ENCODE data around the gene HSPB2. TPM values are rescaled to one million over a fixed set of nuclear protein-coding genes. Genes with fewer than 3 reads are reported as not detected.

The HSPB2 gene
- total and polyA plus RNA-seq, 2 of the 8 experiments (the other 6 are each of a cell fraction or from before 2014, with no cell fraction given) = 0.32 to 0.86 TPM

GRCh38 chr11:111917312-111917711 lies 4.8 kb downstream of the HSPB2 start:
- Histone ChIP-seq H3K4me2 (ENCODE audit: insufficient read depth in 1 of 2, low read depth in 2 of 2, low read length in 2 of 2) (no peak overlapping the region), H2BK20ac (ENCODE audit: low read length) (0 out of 2 replicates have a peak overlapping the region, but pooled peaks have one; percentile 15), H3K27me3 (replicated peaks in 1 of 4; ENCODE audit: control insufficient read depth in 3 of 4, extremely low read depth in 1 of 4, insufficient read depth in 3 of 4, low read length in 3 of 4) (no peaks in the 10 kb centered on the region), H3K27ac (ENCODE audit: low read depth, low read length) (no peak overlapping the region), H3K4ac (replicated peaks; ENCODE audit: insufficient read length, low read depth, low read length) (no peak overlapping the region), H2BK5ac (ENCODE audit: low read depth, low read length) (no peak overlapping the region), H2BK15ac (ENCODE audit: low read length) (no peak overlapping the region), H3K18ac (ENCODE audit: extremely low read depth, low read length) (no peak overlapping the region), H3K23me2 (ENCODE audit: low read depth, low read length) (peaks cover 4% of the 10 kb centered on the region; the same call in 1 of the 2 replicates), H3K79me1 (ENCODE audit: low read depth, low read length) (no peaks in the 10 kb centered on the region), H4K5ac (ENCODE audit: insufficient read length, low read depth, low read length) (no peak overlapping the region), H3K9me3 (ENCODE audit: insufficient read depth in 2 of 2, low read depth in 1 of 2, low read length in 1 of 2) (no peaks in the 10 kb centered on the region), H2BK120ac (replicated peaks; ENCODE audit: low read depth, low read length) (no peak overlapping the region), H3K14ac (ENCODE audit: insufficient read length) (no peak overlapping the region), H3K23ac (ENCODE audit: insufficient read length) (no peak overlapping the region), H2AFZ (ENCODE audit: low read length) (no peak overlapping the region), H4K91ac (replicated peaks; ENCODE audit: insufficient read length, low read length) (no peak overlapping the region), H3K56ac (replicated peaks; ENCODE audit: insufficient read length, low read depth, low read length) (no peak overlapping the region), H3K9ac (replicated peaks in 1 of 4; ENCODE audit: extremely low read depth in 1 of 4, low read depth in 3 of 4, low read length in 3 of 4) (no peak overlapping the region), H2AK5ac (ENCODE audit: low read depth, low read length) (no peak overlapping the region), H3K36me3 (ENCODE audit: control insufficient read depth in 2 of 4, insufficient read depth in 4 of 4, low read length in 3 of 4) (no peaks in the 10 kb centered on the region), H3K4me1 (replicated peaks in 1 of 4; ENCODE audit: control insufficient read depth in 3 of 4, insufficient read depth in 4 of 4, low read length in 3 of 4) (peaks cover 0 to 10% (median 6%) of the 10 kb centered on the region in 4 experiments; a peak in 5 of 7 replicates), H4K8ac (ENCODE audit: extremely low read depth, insufficient read depth, low read length) (no peak overlapping the region; the same call in 1 of the 2 replicates), H3K79me2 (ENCODE audit: control insufficient read depth in 1 of 2, insufficient read depth in 2 of 2, low read length in 2 of 2) (no peaks in the 10 kb centered on the region), H4K20me1 (replicated peaks in 1 of 2; ENCODE audit: control insufficient read depth in 1 of 2, insufficient read depth in 2 of 2, low read length in 2 of 2) (no peaks in the 10 kb centered on the region), H2BK12ac (ENCODE audit: low read depth, low read length) (no peak overlapping the region), H3K4me3 (ENCODE audit: extremely low read depth in 1 of 4, insufficient read depth in 2 of 4, low read depth in 3 of 4, low read length in 4 of 4) (no peak overlapping the region)
- ChIA-PET POLR2A (ENCODE audit: partially characterized antibody) (no interaction called here), CTCF (ENCODE audit: partially characterized antibody) (interaction anchor here (1.0 kb wide), 1 partner anchor 10 kb away, joined by 5 read pairs; no protein-coding TSS in a partner anchor)
- TF ChIP-seq SIX5 (IDR thresholded peaks at IDR 0.05; ENCODE audit: low read depth, low read length) = no peak
- no peak for FAIRE-seq
- DNase-seq (ENCODE audit: low read depth in 1 of 2, low spot score in 2 of 2) = no peak
- WGBS, 2 experiments (ENCODE audit: extremely low coverage in 1 of 2, insufficient coverage in 1 of 2, insufficient read length in 1 of 2, insufficient replicate concordance in 2 of 2, low coverage in 1 of 2, low lambda C conversion rate in 2 of 2, missing lambda C conversion rate in 1 of 2) = 92% methylated on average over 2 of the region's 2 CpGs; no CpG with 5 or more reads in 1 of the 2 experiments
